ENCODE results near the gene NAXE.

DNA sequence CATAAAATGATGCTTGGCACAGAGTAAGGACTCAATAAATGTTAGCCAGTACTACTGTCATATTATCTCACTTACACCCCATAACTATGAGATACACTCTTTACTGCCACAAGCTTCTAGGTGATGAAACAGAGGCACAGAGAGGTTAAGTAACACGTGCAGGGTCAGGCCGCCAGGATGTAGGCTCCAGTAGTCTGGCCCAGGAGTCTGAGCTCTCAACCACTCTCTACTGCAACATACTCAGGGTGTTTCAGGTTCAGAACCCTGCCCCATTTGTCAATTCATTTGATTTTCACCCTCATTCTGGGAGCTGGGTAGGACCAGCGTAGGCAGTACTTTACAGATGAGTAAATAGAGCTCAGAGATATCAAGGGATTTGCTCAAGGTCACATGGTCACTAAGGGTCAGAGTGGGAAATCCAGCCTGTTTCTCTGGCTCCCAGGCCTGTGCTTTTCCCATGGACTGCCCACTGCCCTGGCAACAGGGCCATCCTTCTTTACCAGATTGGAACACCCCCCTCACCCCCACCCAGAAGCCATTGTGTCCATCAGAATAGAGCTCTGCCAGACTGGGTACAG, 40.4 kb upstream of the NAXE start:
- TF ChIP-seq, protein P1, sequence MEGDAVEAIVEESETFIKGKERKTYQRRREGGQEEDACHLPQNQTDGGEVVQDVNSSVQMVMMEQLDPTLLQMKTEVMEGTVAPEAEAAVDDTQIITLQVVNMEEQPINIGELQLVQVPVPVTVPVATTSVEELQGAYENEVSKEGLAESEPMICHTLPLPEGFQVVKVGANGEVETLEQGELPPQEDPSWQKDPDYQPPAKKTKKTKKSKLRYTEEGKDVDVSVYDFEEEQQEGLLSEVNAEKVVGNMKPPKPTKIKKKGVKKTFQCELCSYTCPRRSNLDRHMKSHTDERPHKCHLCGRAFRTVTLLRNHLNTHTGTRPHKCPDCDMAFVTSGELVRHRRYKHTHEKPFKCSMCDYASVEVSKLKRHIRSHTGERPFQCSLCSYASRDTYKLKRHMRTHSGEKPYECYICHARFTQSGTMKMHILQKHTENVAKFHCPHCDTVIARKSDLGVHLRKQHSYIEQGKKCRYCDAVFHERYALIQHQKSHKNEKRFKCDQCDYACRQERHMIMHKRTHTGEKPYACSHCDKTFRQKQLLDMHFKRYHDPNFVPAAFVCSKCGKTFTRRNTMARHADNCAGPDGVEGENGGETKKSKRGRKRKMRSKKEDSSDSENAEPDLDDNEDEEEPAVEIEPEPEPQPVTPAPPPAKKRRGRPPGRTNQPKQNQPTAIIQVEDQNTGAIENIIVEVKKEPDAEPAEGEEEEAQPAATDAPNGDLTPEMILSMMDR (IDR thresholded peaks at IDR 0.05; ENCODE audit: low read length), result no peak
- no peak for TF ChIP-seq EZH2 (optimal IDR thresholded peaks at IDR 0.05; ENCODE audit: low read depth, low read length)
- no peak for TF ChIP-seq EZH2phosphoT487 (IDR thresholded peaks at IDR 0.05; ENCODE audit: low read length)

Data from MM.1S (cell line).